Activated T-cell treated with anti-CD3 and anti-CD28 coated beads for 4 hours (primary cell): ENCODE measurements around the gene CPAMD8.
"Not testable (repeated sequence)": the region's sequence is repeated elsewhere in the genome, so short reads cannot be mapped to it uniquely, and the experiment has no call there.

Experiments
- DNase-seq: peaks from one replicate; pipeline ENCODE4 v3.0.0-alpha.2; 2020

The CPAMD8 gene

DNA sequence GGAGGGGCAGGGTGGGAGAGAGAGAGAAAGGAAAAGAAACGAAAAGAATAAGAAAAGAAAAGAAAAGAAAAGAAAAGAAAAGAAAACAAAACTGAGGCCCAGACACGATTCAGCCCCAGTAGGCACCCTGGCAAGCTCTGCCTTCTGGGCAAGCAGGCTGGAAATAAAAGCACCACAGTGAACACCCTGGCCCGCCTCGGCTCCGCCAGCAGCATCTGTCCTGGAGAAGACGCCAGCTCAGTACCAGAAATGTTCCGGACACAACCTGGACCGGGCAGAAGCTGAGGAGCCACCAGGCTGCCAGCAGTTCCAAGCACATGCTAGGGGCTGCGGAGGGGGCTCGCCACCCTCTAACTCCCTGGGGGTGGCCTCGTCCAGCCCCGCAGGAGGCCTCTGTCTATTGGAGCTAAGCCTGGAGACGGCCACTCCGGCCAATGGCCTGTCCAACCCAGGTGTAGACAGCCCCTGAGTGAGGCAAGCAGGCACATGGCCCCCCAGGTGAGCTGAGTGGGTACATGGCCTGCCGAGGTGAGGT is 11.4 kb upstream of the CPAMD8 start:
- no peak for DNase-seq

DNA sequence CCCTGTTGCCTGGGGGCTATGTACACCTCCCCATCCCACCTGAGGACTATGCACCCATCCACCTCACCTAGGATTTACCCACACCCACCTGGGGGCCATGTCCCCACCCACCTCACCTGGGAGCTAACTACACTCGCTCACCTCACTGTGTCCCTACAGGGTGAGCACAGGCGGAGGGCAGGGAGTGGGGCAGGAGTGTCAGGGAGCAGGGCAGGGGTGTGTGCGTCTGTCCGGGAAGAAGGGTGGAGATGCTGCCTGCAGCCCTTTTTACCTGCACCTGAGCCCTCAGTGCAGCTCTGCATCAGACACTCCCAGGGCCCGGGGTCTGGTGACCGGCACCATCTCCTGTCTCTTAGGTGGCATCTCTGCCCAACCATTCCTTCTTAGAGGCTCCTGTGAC is 10.6 kb upstream of the CPAMD8 start:
- DNase-seq: no peak

DNA sequence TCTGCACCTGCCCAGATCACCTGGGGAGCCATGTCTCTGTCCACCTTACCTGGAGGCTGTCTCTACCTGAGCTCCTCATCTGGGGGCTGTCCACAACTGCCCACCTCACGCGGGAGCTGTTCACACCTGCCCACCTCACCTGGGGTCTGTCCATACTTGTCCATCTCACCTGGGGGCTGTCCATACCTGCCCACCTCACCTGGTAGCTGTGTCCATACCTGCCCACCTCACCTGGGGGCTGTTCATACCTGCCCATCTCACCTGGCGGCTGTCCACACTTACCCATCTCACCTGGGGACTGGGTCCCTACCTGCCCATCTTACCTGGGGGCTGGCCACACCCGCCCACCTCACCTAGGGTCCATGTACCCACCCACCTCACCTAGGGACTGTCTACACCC is 10.0 kb upstream of the CPAMD8 start:
- no peak for DNase-seq

DNA sequence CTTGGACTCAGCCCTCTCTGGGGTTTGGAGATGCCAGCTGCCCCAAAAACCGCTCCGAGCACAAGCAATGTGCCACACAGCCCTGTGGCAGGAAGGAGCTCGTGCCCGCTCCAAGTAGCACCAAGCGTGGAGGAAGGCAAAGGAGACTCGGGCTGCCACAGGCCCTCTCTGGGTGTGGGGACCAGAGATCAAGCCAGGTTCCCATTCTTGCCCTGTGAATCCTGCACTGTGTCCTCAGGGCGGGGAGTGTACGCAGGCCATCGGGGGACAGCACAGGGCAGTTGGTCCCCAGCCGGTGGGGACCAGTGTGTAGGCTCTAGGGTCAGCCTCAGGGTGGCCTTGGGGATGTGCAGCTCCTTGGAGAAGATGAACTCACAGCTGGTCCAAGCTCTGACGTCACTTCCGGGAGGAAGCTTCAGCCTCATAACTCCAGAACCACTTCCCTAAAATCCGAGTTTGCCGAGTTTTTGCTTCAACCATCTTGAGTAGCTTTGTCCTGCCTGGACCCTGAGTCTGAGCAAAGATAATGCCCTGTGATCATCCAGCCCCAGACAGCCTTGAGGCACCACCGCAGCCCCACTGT is 9.3 kb upstream of the CPAMD8 start:
- DNase-seq: no peak

DNA sequence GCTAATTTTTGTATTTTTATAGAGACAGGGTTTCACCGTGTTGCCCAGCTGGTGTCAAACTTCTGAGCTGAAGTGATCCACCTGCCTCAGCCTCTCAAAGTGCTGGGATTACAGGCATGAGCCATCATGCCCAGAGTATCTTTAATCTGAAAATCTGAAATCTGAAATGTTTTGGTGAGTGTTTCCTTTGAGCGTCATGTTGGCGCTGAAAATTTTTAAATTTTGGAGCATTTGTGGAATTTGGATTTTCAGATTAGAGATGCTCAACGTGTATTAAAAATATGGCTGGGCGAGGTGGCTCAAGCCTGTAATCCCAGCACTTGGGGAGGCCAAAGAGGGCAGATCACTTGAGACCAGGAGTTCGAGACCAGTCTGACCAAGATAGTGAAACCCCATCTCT is 5.1 kb upstream of the CPAMD8 start:
- no peak for DNase-seq

DNA sequence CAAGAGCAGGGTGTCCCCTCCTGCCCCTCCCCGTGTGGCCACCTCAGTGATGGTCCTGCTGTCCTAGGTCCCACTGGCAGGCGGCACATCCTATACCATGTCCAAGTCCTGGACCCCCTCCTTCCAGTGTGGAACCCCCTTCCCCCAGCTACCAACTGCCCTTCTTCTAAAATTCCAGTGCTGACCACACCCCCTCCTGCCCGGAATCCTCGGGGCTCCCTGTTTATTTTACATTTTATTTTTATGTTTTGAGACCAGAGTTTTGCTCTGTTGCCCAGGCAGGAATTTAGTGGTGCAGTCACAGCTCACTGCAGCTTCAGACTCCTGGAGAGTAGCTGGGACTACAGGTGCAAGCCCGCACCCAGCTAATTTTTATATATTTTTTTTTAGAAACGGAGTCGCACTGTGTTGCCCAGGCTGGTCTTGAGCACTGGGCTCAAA is 945 bp upstream of the CPAMD8 start:
- DNase-seq: no peak

DNA sequence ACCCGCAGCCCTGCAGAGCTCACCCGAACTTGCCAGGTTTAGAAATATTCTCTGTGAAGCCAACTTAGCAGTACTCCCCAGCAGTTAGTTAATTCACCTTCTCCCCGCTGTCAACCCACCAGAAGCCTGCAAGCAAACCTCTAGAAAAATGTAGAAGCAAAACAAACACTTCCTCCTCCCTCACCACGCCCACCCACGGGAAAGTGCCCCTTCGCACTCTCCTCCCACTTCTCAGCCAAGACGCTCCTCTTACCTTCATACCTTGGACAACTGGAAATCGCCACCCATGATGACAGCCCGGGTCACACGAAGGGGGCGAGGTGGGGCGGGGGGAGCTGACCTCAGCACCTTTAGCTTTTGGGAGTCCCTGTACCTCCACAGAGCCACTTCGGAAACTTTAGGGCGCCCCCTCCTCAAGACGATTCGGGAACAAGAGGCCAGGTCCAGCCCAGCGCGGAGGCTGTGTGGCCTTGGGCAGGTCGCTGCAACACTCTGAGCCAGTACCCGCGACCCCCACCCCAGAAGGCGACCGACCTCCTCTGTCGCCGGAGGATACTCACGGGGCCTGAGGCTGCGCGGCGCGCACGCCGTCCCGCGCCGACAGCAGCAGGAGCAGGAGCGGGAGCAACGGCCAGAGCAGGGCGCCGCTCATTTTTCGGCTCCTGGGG is 485 bp downstream of the CPAMD8 start:
- no peak for DNase-seq

DNA sequence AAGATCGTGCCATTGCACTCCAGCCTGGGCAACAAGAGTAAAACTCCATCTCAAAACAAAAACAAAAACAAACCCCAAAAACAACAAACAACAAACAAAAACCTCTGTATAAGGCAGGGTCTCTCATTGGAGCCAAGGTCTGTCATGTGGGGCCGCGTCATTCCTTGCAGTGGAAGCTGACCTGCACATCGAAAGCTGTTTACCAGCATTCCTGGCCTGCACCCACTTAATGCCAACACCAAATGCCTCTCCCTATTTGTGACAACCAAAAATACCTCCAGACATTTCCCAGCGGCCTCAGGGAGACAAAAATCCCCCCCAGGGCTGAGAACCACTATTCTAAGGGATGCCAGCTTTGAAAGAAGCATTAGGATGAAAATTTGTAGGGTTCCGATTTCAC is 1.2 kb downstream of the CPAMD8 start:
- no peak for DNase-seq

DNA sequence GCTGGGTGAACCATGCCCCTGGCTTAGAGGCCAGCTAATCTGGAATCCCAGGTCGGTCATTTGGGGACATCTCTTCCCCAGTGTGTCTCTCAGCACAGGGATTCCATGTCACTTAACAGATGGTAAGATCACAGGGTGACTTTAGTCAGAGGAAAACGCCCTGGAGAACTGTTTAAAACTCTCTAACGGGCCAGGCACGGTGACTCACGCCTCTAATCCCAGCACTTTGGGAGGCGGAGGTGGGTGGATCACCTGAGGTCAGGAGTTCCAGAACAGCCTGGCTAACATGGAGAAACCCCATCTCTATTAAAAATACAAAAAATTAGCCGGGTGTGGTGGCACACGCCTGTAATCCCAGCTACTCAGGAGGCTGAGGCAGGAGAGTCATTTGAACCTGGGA is 1.7 kb downstream of the CPAMD8 start:
- not testable (repeated sequence) for DNase-seq

DNA sequence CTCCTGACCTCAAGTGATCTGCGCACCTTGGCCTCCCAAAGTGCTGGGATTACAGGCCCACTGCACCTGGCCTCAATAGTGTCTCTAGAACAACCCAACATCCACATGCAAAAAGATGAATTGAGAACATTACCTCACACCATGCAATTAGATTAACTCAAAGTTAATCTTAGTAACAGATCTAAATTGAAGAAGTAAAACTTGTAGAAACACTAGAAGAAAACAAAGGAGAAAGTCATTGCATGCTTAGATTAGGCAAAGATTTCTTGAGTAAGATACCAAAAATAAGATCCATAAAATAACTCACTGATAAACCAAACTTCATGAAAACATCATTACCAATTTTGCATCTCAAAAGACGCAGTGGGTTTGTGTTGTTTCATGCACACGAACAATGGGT is 2.8 kb downstream of the CPAMD8 start:
- no peak for DNase-seq

DNA sequence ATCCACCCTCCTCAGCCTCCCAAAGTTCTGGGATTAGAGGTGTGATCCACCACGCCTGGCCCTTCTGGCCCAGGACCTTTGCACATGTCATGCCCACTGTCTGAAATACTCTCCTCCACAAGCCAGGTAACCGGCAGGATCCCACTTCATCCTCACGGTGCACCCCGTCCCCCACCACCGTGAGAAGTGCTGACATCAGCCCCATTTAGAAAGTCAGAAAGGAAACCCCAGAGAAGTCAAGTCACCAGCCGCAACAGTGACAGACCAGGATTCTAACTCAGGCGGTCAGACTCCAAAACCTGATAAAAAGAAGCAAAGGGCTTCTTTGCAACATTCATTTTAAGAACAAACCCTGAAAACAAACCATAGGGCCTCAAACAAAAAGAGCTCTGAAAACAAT is 3.9 kb downstream of the CPAMD8 start:
- no peak for DNase-seq

DNA sequence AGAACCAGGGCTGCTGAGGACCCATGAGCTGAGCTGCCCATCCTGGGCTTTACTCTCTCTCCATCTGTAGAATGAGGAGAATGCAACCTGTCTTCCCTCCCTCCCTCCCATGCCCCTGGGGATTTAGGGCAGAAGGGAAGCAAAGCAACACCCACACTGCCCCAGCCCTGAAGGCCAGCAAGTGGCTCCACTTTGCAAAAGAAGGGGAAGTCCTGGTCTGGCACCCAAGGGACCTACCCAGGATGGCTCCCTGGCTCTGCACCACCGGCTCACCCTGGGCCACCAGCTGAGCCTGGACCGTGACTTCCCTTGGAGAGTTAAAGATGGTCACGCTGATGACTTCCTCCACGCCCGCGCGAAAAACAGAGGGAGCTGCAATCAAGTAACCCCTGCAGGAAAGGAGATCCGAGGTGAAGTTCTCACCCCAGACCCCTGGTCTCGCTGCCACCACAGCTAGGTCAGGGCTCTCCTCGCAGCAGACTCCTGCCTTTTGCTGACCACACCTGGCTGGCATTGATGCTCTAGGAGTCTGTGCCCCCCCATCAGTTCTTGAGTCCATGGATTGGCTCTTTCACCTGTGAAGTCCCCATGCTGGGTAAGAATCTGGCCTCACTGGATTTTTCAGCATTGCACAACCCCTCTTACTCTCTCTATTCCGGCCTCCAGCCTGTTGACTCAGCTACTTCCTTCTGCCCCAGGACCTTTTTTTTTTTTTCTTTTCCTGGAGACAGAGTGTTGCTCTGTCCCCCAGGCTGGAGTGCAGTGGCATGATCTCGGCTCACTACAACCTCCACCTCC is 4.6 kb downstream of the CPAMD8 start:
- DNase-seq: no peak

DNA sequence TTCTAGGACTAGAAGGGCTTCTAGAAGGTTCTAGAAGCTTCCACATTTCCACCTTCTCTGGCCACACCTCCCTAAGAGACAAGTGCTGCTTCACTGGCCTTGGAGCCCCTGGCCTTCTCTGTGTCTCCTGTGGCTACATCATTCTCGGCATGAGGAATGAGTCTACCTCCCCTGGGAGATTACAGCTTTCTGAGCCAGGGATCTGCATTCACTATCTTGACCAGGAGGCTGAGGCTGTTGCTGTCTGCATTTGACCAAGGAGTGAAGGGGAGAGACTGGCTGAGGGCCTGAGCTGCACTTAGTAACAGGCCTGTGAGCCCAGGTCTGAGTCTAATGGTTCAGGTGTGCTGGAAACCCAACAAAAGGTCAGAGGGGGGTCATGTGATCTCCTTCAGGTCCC is 5.3 kb downstream of the CPAMD8 start:
- DNase-seq: no peak

DNA sequence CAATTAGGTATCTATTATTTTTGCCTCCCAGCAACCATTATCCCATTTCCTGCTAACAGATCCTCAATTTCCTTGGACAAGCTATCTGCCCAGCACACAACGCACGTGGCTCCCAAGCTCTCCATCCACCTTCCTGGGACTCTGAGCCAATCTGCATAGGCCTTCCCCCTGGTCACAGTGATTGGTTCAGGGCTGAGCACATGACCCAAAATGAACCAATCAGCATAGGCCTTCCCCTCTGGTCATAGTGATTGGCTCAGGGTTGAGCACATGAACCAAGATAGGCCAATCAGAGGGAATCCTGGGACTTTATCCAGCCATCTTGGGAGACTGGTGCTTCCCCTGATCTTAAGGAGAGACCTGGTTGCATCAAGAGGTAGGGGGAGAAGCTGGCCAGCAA is 5.8 kb downstream of the CPAMD8 start:
- no peak for DNase-seq

DNA sequence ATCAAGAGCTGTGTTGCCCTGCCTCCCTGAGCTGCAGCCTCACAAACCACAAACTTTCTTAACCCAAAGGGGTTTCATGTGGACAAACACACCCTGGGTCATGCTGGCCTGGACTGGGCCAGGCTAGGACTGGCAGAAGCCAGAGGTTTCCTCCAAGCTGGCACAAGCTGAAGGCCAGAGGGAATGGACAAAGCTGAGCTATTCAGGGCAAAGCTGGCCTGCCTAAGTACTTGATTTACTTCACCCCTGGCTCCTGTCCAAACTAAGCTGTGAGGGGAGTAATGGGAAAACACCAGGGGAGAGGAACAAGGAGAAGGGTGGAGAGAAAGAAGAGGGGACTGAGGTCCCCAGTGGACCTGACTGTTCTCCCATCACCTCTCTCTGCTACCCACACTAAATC is 6.2 kb downstream of the CPAMD8 start:
- no peak for DNase-seq

DNA sequence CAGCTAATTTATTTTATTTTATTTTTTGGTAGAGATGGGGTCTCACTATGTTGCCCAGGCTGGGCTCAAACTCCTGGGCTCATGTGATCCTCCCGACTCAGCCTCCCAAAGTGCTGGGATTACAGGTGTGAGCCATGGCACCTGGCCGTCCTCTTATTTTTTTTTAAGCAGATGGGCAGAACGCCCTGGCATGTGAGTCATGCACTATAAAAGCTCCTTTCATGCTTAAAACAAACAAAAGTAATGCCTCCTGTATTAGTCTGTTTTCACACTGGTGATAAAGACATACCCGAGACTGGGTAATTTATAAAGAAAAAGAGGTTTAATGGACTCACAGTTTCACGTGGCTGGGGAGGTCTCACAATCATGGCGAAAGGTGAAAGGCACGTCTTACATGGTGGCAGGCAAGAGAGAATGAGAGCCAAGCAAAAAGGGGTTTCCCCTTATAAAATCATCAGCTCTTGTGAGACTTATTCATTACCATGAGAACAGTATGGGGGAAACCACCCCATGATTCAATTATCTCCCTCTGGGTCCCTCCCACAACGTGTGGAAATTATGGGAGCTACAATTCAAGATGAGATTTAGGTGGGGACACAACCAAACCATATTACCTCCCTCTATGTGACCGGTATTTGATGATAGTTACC is 12.3 kb downstream of the CPAMD8 start:
- not testable (repeated sequence) for DNase-seq

DNA sequence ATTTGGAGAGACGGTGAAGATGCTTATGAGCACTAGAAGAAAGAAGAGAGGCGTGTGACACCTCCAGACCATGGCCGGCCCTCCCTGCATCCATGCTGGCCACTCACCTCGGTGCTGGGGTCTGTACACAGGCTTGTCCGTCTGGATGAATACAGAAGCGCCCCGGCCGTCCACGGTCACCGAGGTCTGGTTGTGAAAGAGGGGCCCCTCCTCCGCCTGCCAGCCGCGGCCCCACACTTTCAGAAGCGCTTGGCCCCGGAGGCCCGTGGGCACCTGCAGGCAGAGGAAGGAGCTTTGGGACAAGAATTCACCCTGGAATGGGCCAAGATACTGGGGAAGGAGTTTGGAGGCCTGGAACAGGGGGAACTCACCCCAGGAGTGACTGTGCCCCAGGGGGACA is 15.1 kb downstream of the CPAMD8 start:
- DNase-seq: no peak

DNA sequence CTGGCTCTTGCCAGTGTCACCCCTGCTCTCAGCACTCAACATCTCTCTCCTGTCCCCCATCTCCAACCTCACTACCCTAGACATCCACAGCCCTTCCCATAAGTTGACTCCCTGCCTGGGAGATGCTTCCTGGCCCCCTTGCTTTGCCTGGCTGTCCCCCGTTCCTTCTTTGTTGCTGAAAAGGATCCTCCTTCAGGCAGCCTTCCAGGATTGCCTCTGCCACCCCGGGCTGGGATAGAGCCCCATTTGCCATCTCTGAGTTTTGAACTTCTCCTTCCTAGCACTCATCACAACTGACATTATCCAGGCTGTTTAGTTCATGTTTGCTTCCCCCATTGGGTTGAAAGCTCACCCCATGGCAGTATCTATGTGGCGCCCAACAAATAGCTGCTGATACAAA is 20.0 kb downstream of the CPAMD8 start:
- DNase-seq: no peak

DNA sequence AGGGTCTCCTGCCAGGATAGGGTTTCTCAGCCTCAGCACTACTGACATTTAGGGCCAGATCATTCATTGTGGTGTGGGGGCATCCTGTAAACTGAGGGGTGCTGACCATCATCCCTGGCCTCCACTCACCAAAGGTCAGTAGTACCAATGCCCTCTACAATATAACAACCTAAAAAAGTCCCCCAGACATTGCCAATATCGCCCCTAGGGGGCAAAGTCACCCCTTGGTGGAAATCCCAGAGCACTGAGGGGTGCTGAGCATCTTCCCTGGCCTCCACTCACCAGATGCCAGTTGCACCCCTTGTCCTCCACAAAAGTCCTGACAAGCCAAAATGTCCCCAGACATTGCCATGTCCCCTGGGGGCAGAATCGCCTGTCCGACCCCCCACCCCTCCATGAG is 21.6 kb downstream of the CPAMD8 start:
- DNase-seq: no peak

DNA sequence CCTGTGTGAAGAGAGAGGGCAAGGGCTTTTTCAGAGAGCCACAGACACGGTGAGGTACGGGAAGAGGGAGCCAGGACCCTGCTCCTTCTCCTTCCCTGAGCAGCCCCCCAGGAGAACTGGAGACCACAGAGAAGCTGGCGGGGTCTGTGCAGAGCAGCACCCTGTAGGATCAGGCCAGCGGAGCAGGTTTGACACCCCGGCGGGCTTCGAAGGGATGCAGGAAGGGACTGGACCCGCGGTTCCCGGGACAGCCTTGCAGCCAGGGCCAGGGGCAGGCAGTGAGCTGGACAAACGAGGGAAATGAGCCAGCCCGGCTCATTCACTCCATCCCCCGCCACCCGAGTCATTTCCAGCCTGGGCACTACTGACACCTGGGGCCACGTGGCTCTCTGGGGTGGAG is 22.2 kb downstream of the CPAMD8 start:
- no peak for DNase-seq

DNA sequence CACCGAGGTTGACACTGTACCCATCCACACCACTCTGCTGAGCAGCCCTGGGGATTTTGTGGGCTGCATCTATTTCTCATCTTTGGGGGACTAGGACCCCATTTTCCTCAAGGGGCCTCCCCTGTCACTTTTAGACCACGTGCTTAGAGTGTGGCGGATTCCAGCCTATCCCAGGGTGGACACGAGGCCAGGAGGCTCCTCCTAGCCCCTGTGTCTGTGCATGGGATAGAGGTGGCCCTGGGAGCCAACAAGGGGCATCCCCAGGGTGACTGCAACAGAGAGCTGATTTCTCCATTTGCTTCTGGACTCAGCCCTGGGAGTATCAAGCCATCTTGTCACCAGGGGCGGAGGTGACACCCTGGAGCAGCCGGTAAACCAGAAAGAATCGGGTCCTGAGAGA is 24.2 kb downstream of the CPAMD8 start:
- DNase-seq: no peak

DNA sequence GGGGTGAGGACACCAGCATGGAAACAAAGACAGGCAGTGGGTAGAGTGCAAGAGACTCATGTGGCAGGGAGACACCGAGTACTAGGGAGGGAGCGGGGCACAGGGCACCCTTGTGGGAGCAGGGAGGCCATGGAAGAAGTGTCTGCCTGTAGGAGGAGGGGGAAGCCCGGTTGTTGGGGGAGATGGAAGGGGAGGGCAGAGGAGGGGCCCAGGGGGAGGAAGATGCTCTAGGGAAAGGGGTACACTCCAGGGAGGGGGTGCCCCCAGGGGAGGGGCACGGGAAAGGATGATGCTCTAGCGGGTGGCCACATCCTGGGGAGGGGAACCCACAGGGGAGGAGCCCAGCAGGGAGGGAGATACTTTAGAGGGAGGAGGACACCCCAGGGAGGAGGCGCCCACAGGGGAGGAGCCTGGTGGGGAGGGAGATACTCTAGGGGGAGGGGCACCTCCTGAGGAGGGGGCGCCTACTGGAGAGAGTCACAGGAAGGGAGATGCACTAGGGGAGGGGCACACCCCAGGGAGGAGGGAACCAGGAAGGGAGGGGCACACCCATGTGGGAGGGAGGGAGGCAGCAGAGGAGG is 24.9 kb downstream of the CPAMD8 start:
- peak; percentile 48 for DNase-seq

DNA sequence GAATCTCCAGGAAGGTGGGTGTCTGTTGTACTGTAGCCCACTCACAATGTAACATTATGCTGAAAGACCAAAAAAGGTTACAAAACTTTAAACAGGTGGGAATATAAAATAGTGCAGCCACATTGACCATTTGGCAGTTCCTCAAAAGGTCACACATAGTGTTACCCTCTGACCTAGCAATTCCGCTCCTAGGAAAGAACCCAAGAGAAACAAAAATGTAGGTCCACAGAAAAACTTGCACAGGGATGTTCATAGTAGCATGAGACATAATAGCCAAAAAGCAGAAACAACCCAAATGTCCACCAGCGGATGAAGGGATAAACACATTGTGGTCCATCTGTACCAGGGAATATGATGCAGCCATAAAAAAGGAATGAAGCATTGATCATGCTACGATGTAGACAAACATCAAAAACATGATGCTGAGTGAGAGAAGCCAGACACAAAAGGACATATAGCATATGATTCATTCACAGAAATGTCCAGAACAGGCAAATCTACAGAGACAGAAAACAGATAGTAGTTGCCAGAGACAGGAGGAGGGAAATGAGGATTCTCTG is 27.9 kb downstream of the CPAMD8 start:
- DNase-seq: no peak
